ENCODE results near the gene LY6G6F.

- no peak for TF ChIP-seq POLR2A (IDR thresholded peaks at IDR 0.05; ENCODE audit: low read length)
- no peak for TF ChIP-seq GATA1 (IDR thresholded peaks at IDR 0.05; ENCODE audit: low read depth, low read length)
Measured at GRCh38 chr6:31740397-31741223, 33.9 kb downstream of the LY6G6F start.
